GM12878 (cell line): ENCODE measurements around the gene EDNRB. TPM values are rescaled to one million over a fixed set of nuclear protein-coding genes. Genes with fewer than 3 reads are reported as not detected.

Experiments
- ATAC-seq: fragments of 200-7000 bp; cut with Tn5 transposase; 3 replicates; pipeline ENCODE4 v1.9.1; 2020; ENCODE audit warnings: mild to moderate bottlenecking, moderate library complexity
- BruUV-seq: library from RNA; stranded (reverse); fragments of 400-500 nt; replicated peaks from 2 replicates; lab custom pipeline; 2021; lab: Mats Ljungman, UMichigan
- CTCF ChIA-PET: fragments of 300-600 bp; sonication (Branson Sonifier 250); formaldehyde crosslinking; extraction: SDS; loops from one replicate; lab custom pipeline; 2021; ENCODE audit warnings: inconsistent platforms; lab: Yijun Ruan, JAX
- POLR2A ChIA-PET: fragments of 350-600 bp; formaldehyde crosslinking; extraction: SDS; loops from one replicate; lab custom pipeline; 2021; ENCODE audit warnings: inconsistent platforms; lab: Charles Lee
- RAD21 ChIA-PET: fragments of 300-600 bp; sonication (Branson Sonifier 250); formaldehyde crosslinking; loops from one replicate; lab custom pipeline; 2023; ENCODE audit warnings: antibody characterized with exemption; ENCODE audit not compliant: unreplicated experiment; lab: Charles Lee
- SMC1A ChIA-PET: fragments of 300-600 bp; sonication (Branson Sonifier 250); formaldehyde crosslinking; loops from one replicate; lab custom pipeline; 2023; ENCODE audit not compliant: unreplicated experiment, uncharacterized antibody; lab: Charles Lee
- DNase-seq: peaks from one replicate; pipeline ENCODE4 v3.0.0-alpha.2; 2011; ENCODE audit warnings: low read depth, low spot score
- FAIRE-seq: peaks from 3 replicates; lab custom pipeline; 2011; peaks lifted over from hg19 to GRCh38; lab: Jason Lieb, UNC
- H2AFZ ChIP-seq: 2 replicates; pipeline ENCODE4 v1.6.0; 2011; ENCODE audit warnings: low read depth, low read length, control low read depth; ENCODE audit not compliant: control insufficient read depth
- H3K27ac ChIP-seq: 2 replicates; pipeline ENCODE4 v1.5.1; 2011; ENCODE audit warnings: control low read depth; ENCODE audit not compliant: control insufficient read depth, insufficient read depth
- H3K27me3 ChIP-seq, 2 experiments: replicated peaks in 1 of 2; 2 replicates each; pipeline versions ENCODE4 v1.6.0 to v1.6.1; 2011; ENCODE audit warnings: low read length in 1 of 2; ENCODE audit not compliant: control insufficient read depth in 2 of 2, insufficient read depth in 2 of 2
- H3K36me3 ChIP-seq, 2 experiments: 2 replicates each; pipeline ENCODE4 v1.5.1; 2011; ENCODE audit warnings: low read length in 1 of 2; ENCODE audit not compliant: control insufficient read depth in 2 of 2, insufficient read depth in 2 of 2
- H3K4me1 ChIP-seq: 2 replicates; pipeline ENCODE4 v1.6.1; 2011; ENCODE audit warnings: mild to moderate bottlenecking, low read length, moderate library complexity, mixed read lengths; ENCODE audit not compliant: control insufficient read depth, insufficient read depth
- H3K4me2 ChIP-seq: 2 replicates; pipeline ENCODE4 v1.6.0; 2011; ENCODE audit warnings: control low read depth; ENCODE audit not compliant: control insufficient read depth, insufficient read depth
- H3K4me3 ChIP-seq: fragments of 200-600 bp; sonication (generic); 2 replicates; pipeline ENCODE4 v1.5.1; 2016
- H3K79me2 ChIP-seq: 2 replicates; pipeline ENCODE4 v1.6.0; 2011; ENCODE audit warnings: low read length; ENCODE audit not compliant: control insufficient read depth, insufficient read depth
- H3K9ac ChIP-seq: 2 replicates; pipeline ENCODE4 v1.8.0; 2011; ENCODE audit warnings: low read length, control low read depth, mixed read lengths; ENCODE audit not compliant: control insufficient read depth, insufficient read depth
- H3K9me3 ChIP-seq: replicated peaks from 3 replicates; pipeline ENCODE4 v1.5.1; 2011; ENCODE audit warnings: mild to moderate bottlenecking, low read length; ENCODE audit not compliant: control insufficient read depth, insufficient read depth
- H4K20me1 ChIP-seq: 2 replicates; pipeline ENCODE4 v1.6.0; 2011; ENCODE audit not compliant: control insufficient read depth, insufficient read depth
- ASH2L ChIP-seq: fragments of 300-600, 200-600 bp; sonication (generic); IDR thresholded peaks from 2 replicates; pipeline ENCODE4 v1.6.1; 2017; ENCODE audit warnings: low read depth, mild to moderate bottlenecking, borderline replicate concordance
- CEBPB ChIP-seq, 2 experiments: fragments of 150-350 bp in 1 of 2; IDR thresholded peaks; 2 replicates each; pipeline ENCODE4 v1.6.1; 2012 to 2014; ENCODE audit warnings: low read depth in 2 of 2, low read length in 2 of 2, borderline replicate concordance in 1 of 2, inconsistent platforms in 1 of 2
- EED ChIP-seq: sonication (generic); IDR thresholded peaks from 2 replicates; pipeline ENCODE4 v1.6.1; 2016; ENCODE audit warnings: antibody characterized with exemption, low read depth
- HDGF ChIP-seq: fragments of 450-650 bp; IDR thresholded peaks from 2 replicates; pipeline ENCODE4 v1.6.1; 2016; ENCODE audit warnings: antibody characterized with exemption
- IRF4 ChIP-seq: IDR thresholded peaks from 2 replicates; pipeline ENCODE4 v1.6.1; 2011; ENCODE audit warnings: low read depth, low read length
- JUNB ChIP-seq: IDR thresholded peaks from 2 replicates; pipeline ENCODE4 v1.6.1; 2016; ENCODE audit warnings: antibody characterized with exemption, mild to moderate bottlenecking
- MYC ChIP-seq: IDR thresholded peaks from 2 replicates; pipeline ENCODE4 v1.6.1; 2011; ENCODE audit warnings: mild to moderate bottlenecking, low read length, moderate library complexity, inconsistent platforms; ENCODE audit not compliant: insufficient read depth, insufficient replicate concordance, insufficient read length, severe bottlenecking
- NFXL1 ChIP-seq: fragments of 450-650 bp; IDR thresholded peaks from 2 replicates; pipeline ENCODE4 v1.6.1; 2017; ENCODE audit warnings: antibody characterized with exemption, mild to moderate bottlenecking, borderline replicate concordance
- SMAD1 ChIP-seq: fragments of 450-650 bp; IDR thresholded peaks from 2 replicates; pipeline ENCODE4 v1.6.1; 2018; ENCODE audit warnings: mild to moderate bottlenecking, low read depth; ENCODE audit not compliant: partially characterized antibody
- STAT1 ChIP-seq: fragments of 450-650 bp; conservative IDR thresholded peaks from 2 replicates; pipeline ENCODE4 v1.6.1; 2014; ENCODE audit warnings: antibody characterized with exemption, mild to moderate bottlenecking
- SUPT20H ChIP-seq: IDR thresholded peaks from 2 replicates; pipeline ENCODE4 v1.6.1; 2011; ENCODE audit warnings: low read depth, mild to moderate bottlenecking, low read length, moderate library complexity, borderline replicate concordance; ENCODE audit not compliant: control insufficient read depth
- TCF3 ChIP-seq: IDR thresholded peaks from 2 replicates; pipeline ENCODE4 v1.6.1; 2012; ENCODE audit warnings: low read depth, mild to moderate bottlenecking, low read length, borderline replicate concordance; ENCODE audit not compliant: insufficient read depth
- WRNIP1 ChIP-seq: IDR thresholded peaks from 2 replicates; pipeline ENCODE4 v1.6.1; 2011; ENCODE audit warnings: low read depth, low read length, improper control_type of control experiment, borderline replicate concordance
- ZBED1 ChIP-seq: IDR thresholded peaks from 2 replicates; pipeline ENCODE4 v1.6.1; 2016; ENCODE audit warnings: borderline replicate concordance
- ZBTB33 ChIP-seq: fragments of 450-650 bp; IDR thresholded peaks from 2 replicates; pipeline ENCODE4 v1.6.1; 2017; ENCODE audit warnings: mild to moderate bottlenecking
- ZNF207 ChIP-seq: fragments of 450-650 bp; IDR thresholded peaks from 2 replicates; pipeline ENCODE4 v1.6.1; 2014; ENCODE audit warnings: antibody characterized with exemption, mild to moderate bottlenecking, borderline replicate concordance
- in situ Hi-C: fragments of 300-500 bp; cut with MboI; formaldehyde crosslinking; loops from 9 replicates; pipeline ENCODE4 v1.14.3; 2018; ENCODE audit warnings: mixed read lengths
- intact Hi-C: fragments of 100-400 bp; cut with micrococcal nuclease; formaldehyde crosslinking; loops from one replicate; pipeline ENCODE4 v1.14.2; 2022; ENCODE audit not compliant: unreplicated experiment
- polyA plus RNA-seq, 11 experiments: library from polyadenylated mRNA; depleted of rRNA in 4 of 11; unstranded in 6 of 11; stranded (reverse) in 5 of 11; fragments of >200 nt; fragmentation: Nextera tagmentation in 4 of 11; fragmentation: Illumina TruSeq in 1 of 11; extraction: Ambion mirVana in 4 of 11; extraction: Trizol in 1 of 11; gene quantifications; 1 replicate in 1 of 11; 2 replicates in 10 of 11; pipeline versions ENCODE4 v1.2.1 to v1.2.3, GENCODE V29; 2011 to 2016; ENCODE audit warnings: inconsistent platforms in 2 of 11, missing spikeins in 2 of 11, low read depth in 1 of 11
- total RNA-seq, 4 experiments: library from RNA; depleted of rRNA in 3 of 4; stranded (reverse); fragments of >200 nt in 3 of 4; fragmentation: Illumina TruSeq in 1 of 4; extraction: Trizol in 1 of 4; gene quantifications; 2 replicates each; pipeline versions ENCODE4 v1.2.1 to v1.2.3, GENCODE V29; 2013 to 2021

The EDNRB gene
- total and polyA plus RNA-seq, 10 of the 15 experiments (the other 5 are each of a cell fraction or from before 2014, with no cell fraction given), result not detected

GRCh38 chr13:77872995-77873394, 45.6 kb downstream of the EDNRB start (continued):
- TF ChIP-seq JUNB, result no peak
- no peak for TF ChIP-seq WRNIP1
- TF ChIP-seq SMAD1, result no peak

- ChIA-PET RAD21 (no interaction called here), SMC1A (no interaction called here), CTCF (interaction anchor here (0.7 kb wide), 1 partner anchor 18 kb away, joined by 3 read pairs; no protein-coding TSS in a partner anchor), POLR2A (no interaction called here)
- no peak overlapping the region for H3K27ac ChIP-seq
- H3K9me3 ChIP-seq, result no peaks in the 10 kb centered on the region
- no peak for TF ChIP-seq STAT1
- TF ChIP-seq NFXL1, result no peak
- TF ChIP-seq ASH2L, result no peak
- no peak for TF ChIP-seq EED
- no peak for TF ChIP-seq CEBPB (IDR thresholded peaks at IDR 0.05; ENCODE audit: borderline replicate concordance in 1 of 2, low read depth in 2 of 2, low read length in 2 of 2)
- no peak for TF ChIP-seq SUPT20H
- TF ChIP-seq ZBED1, result no peak
- no peak for TF ChIP-seq ZBTB33
- no peak for TF ChIP-seq TCF3
- no peak for TF ChIP-seq ZNF207
- TF ChIP-seq HDGF, result no peak
- no peak for TF ChIP-seq MYC
- no peak for TF ChIP-seq IRF4
- no peaks in the 10 kb centered on the region for H4K20me1 ChIP-seq
- FAIRE-seq (no peak), ATAC-seq (no peak), DNase-seq (no peak)
- H3K9ac ChIP-seq, result no peak overlapping the region
- no TSS peak for BruUV-seq
- H3K36me3 ChIP-seq, result no peaks in the 10 kb centered on the region
- H3K79me2 ChIP-seq, result no peaks in the 10 kb centered on the region
- no peak overlapping the region for H2AFZ ChIP-seq
- in situ Hi-C loops, result no loop called here
- no peak overlapping the region for H3K4me3 ChIP-seq
- no peaks in the 10 kb centered on the region for H3K27me3 ChIP-seq
- no peaks in the 10 kb centered on the region for H3K4me1 ChIP-seq
- intact Hi-C loops, result no loop called here
- H3K4me2 ChIP-seq, result no peak overlapping the region
These were observed 47.0 kb downstream of the EDNRB start for GRCh38 chr13:77871596-77871995.
